Mesodermal cell (in vitro differentiated cells): ENCODE measurements around the gene CD82.

Experiments used
- H3K27ac ChIP-seq: 2 replicates; pipeline ENCODE4 v1.7.0; 2013; ENCODE audit warnings: mild to moderate bottlenecking, low read depth, low read length, moderate library complexity; ENCODE audit not compliant: severe bottlenecking
- H3K36me3 ChIP-seq: 2 replicates; pipeline ENCODE4 v1.7.1; 2013; ENCODE audit warnings: mild to moderate bottlenecking, low read length, moderate library complexity; ENCODE audit not compliant: control insufficient read depth, insufficient read depth
- H3K4me1 ChIP-seq: one replicate; pipeline ENCODE4 v1.7.1; 2013; ENCODE audit warnings: mild to moderate bottlenecking, low read length; ENCODE audit not compliant: insufficient read depth, control insufficient read depth, poor library complexity, severe bottlenecking
- H3K4me3 ChIP-seq: 2 replicates; pipeline ENCODE4 v1.7.0; 2013; ENCODE audit warnings: low read length, control low read depth, mild to moderate bottlenecking; ENCODE audit not compliant: insufficient read depth, poor library complexity, severe bottlenecking; ENCODE audit errors: extremely low read depth
- H3K9me3 ChIP-seq: 2 replicates; pipeline ENCODE4 v1.7.1; 2013; ENCODE audit warnings: mild to moderate bottlenecking, low read length, moderate library complexity; ENCODE audit not compliant: control insufficient read depth
- WGBS, 2 experiments: methylation state at CpG; one replicate each; pipeline ENCODE4 v1.1.5; 2013; ENCODE audit warnings: missing lambda C conversion rate in 2 of 2; ENCODE audit not compliant: insufficient coverage in 2 of 2; 5-methylcytosine and 5-hydroxymethylcytosine counted together

CD82 gene

DNA sequence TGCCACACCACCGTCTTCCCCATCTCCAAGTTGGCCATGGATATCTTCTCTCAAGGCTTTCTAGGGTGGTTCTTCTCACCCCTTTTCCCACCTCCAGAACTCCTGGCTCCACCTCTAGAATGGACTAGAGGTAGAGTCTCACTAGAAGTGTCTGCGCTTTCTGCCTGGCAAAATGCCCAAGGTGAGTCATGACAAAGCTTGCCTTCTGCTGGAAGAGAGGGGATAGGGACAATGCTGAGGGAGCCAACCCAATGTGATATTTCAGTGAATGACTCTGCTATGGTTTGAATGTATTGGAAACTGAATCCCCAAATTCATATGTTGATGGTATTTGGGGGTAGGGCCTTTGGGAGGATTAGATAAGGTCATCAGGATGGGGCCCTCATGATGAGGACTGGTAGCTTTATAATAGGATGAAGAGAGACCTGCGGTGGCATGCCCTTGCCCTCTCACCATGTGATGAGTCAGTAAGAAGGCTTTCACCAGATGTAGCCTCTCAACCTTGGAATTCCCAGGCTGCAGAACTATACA lies 4.1 kb upstream of the CD82 start:
- Histone ChIP-seq H3K4me1 (peaks cover 25% of the 10 kb centered on the region), H3K9me3 (no peaks in the 10 kb centered on the region), H3K27ac (no peak overlapping the region), H3K36me3 (no peaks in the 10 kb centered on the region), H3K4me3 (no peak overlapping the region)
- WGBS, 2 experiments = 86 to 100% methylated on average over 1 of the region's 3 CpGs

DNA sequence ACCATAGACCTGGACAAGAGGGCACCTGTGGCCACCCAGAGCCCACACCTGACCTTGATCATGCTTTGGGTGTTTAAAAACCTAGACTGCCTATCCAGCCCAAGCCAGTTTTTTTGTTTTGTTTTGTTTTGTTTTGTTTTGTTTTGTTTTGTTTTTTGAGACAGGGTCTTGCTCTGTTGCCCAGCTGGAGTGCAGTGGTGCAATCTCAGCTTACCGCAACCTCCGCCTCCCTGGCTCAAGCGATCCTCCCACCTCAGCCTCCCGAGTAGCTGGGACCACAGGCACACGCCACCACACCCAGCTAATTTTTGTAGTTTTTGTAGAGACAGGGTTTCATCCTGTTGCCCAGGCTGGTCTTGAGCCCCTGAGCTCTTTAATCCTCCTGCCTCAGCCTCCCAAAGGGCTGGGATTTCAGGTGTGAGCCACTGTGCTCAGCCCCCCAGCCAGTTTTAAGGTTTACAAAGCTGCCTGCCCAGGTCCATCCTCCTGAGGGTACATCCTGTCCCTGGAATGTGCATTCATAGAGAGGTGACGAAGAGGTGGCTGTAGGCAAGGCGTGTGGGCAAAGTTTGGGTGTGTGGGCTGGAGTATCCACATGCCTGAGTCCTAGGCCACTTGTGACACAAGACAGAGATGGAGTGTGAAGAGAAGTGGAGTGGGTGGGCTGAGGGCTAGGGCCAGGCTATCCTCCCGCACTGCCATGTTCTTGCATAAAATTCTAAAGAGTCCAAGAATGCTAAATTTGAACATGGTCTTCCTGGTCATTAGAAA lies 3.3 kb upstream of the CD82 start:
- Histone ChIP-seq H3K27ac (no peak overlapping the region), H3K4me3 (no peak overlapping the region), H3K4me1 (peaks cover 25% of the 10 kb centered on the region), H3K36me3 (no peaks in the 10 kb centered on the region), H3K9me3 (no peaks in the 10 kb centered on the region)
- WGBS, 2 experiments = 87 to 95% methylated on average over 4 to 8 of the region's 8 CpGs

DNA sequence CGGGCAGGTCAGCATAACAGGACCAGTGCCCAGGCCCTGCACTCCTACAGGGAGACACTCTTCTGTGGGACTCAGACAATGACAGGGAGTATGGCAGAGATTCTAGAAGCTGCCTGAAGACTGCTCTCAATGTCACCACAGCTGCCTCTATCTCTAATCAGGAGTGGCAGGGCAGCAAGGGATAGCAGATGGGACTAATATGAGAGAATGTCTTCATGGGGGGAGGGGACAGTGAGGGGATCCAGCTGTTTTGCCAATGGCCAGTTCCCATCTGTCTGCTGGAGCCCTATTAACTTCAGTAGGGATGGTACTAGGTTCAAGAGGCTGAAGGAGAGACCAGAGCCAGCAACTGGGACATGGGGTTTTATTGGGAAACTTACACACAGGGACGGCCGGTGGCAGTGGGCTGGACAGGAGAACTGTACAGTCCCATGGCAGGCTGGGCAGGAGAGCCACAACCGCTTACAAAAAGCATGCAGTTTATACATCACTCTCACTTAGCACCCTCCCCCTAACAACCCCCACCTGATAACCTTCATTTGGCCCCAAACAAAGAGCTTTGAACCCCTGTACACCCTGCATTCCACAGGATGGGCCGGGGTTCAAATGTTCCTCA lies 2.5 kb upstream of the CD82 start:
- H3K4me1 ChIP-seq = peaks cover 30% of the 10 kb centered on the region
- H3K36me3 ChIP-seq = no peaks in the 10 kb centered on the region
- no peak overlapping the region for H3K4me3 ChIP-seq
- H3K9me3 ChIP-seq = no peaks in the 10 kb centered on the region
- H3K27ac ChIP-seq = no peak overlapping the region
- 93 to 94% methylated on average over 3 to 5 of the region's 5 CpGs for WGBS, 2 experiments

- 94 to 96% methylated on average over 6 of the region's 6 CpGs for WGBS, 2 experiments
Observed at GRCh38 chr11:44563711-44564110, 1.8 kb upstream of the CD82 start.

GRCh38 chr11:44564166-44564565 lies 1.3 kb upstream of the CD82 start:
- Histone ChIP-seq H3K9me3 (no peaks in the 10 kb centered on the region), H3K4me3 (no peak overlapping the region), H3K4me1 (peaks cover 38% of the 10 kb centered on the region), H3K36me3 (no peaks in the 10 kb centered on the region), H3K27ac (no peak overlapping the region)
- 82 to 100% methylated on average over 1 to 2 of the region's 7 CpGs for WGBS, 2 experiments

More at GRCh38 chr11:44563711-44564110, 1.8 kb upstream of the CD82 start:
- H3K4me3 ChIP-seq = no peak overlapping the region
- no peak overlapping the region for H3K27ac ChIP-seq
- no peaks in the 10 kb centered on the region for H3K9me3 ChIP-seq
- peaks cover 37% of the 10 kb centered on the region for H3K4me1 ChIP-seq
- H3K36me3 ChIP-seq = no peaks in the 10 kb centered on the region

- H3K4me3 ChIP-seq = peak overlapping the region; percentile 45
- H3K9me3 ChIP-seq = no peaks in the 10 kb centered on the region
- WGBS, 2 experiments = 29 to 37% methylated on average over 15 to 18 of the region's 22 CpGs
- H3K27ac ChIP-seq = peak overlapping the region; percentile 78
- no peaks in the 10 kb centered on the region for H3K36me3 ChIP-seq
- H3K4me1 ChIP-seq = peaks cover 36% of the 10 kb centered on the region
Observed at GRCh38 chr11:44564670-44565210, 723 bp upstream of the CD82 start.

DNA sequence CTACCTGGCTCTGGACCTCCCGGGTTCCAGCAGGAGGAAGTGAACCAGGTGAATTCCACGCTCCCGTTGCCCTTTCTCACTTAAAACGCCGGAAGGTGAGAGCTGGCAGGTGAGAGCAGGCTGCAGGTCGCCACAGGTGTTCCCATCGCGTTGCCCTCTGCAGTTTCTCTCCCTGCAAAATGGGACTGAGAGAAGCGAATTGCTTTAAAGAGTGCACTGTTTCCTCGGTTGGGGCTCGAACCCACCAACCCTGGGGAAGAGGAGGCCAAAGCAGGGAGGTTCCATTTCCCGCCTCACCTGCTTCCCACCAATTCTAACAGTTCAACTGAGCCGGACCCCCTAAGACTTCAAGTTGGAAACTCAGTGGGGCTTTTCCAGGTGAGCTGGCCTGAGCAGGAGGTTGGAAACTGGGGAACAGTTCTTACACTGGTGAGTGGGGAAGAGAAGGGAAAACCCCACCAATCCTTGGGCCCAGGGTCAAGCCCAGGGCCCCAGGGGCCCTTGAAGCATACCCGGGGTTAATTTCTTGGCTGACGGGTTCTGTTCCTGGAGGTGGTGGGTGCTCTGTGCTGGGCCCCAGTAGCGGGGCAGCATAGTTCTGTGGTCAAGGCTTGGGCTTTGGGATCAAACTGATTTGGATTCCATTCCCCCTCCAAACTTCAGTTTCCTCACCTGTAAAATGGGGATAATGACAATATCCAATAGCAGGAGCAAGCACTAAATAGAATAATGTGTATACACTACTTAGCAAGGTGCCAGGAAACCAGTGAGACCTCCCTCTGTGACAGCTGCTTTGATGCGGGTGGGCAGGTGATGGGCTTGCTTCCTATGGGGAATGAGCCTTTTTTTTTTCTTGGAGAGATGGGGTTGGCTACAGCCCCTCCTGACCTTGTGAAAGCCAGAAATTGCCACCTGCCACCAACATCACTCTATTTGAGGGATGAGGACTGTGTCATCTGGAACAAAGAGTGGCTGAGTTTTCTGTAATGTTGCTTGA lies 788 bp downstream of the CD82 start:
- H3K4me3 ChIP-seq = peak overlapping the region; percentile 45
- H3K9me3 ChIP-seq = no peaks in the 10 kb centered on the region
- no peak overlapping the region for H3K27ac ChIP-seq

GRCh38 chr11:44566952-44567875 lies 1.8 kb downstream of the CD82 start:
- WGBS, 2 experiments = 92 to 95% methylated on average over 7 to 8 of the region's 11 CpGs
- H3K4me1 ChIP-seq = peaks cover 45% of the 10 kb centered on the region

More for the DNA sequence above, 788 bp downstream of the CD82 start:
- Histone ChIP-seq H3K36me3 (no peaks in the 10 kb centered on the region), H3K4me1 (peaks cover 45% of the 10 kb centered on the region)
- WGBS, 2 experiments = 47 to 48% methylated on average over 15 of the region's 17 CpGs

GRCh38 chr11:44567876-44568256 lies 2.4 kb downstream of the CD82 start:
- 83 to 98% methylated on average over 4 of the region's 4 CpGs for WGBS, 2 experiments
- Histone ChIP-seq H3K27ac (no peak overlapping the region), H3K4me3 (no peak overlapping the region), H3K9me3 (no peaks in the 10 kb centered on the region), H3K4me1 (peaks cover 45% of the 10 kb centered on the region), H3K36me3 (no peaks in the 10 kb centered on the region)

More at GRCh38 chr11:44566952-44567875, 1.8 kb downstream of the CD82 start:
- Histone ChIP-seq H3K36me3 (no peaks in the 10 kb centered on the region), H3K9me3 (no peaks in the 10 kb centered on the region), H3K27ac (no peak overlapping the region), H3K4me3 (no peak overlapping the region)
